Colonic mucosa (tissue), 4 donors: ENCODE data around the gene SLC24A1. TPM values are rescaled to one million over a fixed set of nuclear protein-coding genes. Genes with fewer than 3 reads are reported as not detected.

ENCODE experiments used
- DNase-seq: peaks from one replicate; pipeline ENCODE4 v3.0.0-alpha.2; 2020
- H3K27ac ChIP-seq: fragments of 200-600 bp; one replicate; pipeline ENCODE4 v1.8.0; 2021
- H3K27me3 ChIP-seq: fragments of 200-600 bp; one replicate; pipeline ENCODE4 v1.8.0; 2021
- H3K36me3 ChIP-seq: fragments of 200-600 bp; one replicate; pipeline ENCODE4 v1.8.0; 2021
- H3K4me1 ChIP-seq: fragments of 200-600 bp; one replicate; pipeline ENCODE4 v1.8.0; 2021; ENCODE audit warnings: mild to moderate bottlenecking
- H3K4me3 ChIP-seq: fragments of 200-600 bp; one replicate; pipeline ENCODE4 v1.8.0; 2021
- H3K9ac ChIP-seq, 2 donors: one replicate each; pipeline ENCODE4 v1.7.0; 2013; ENCODE audit warnings: control low read depth in 2 of 2, low read depth in 2 of 2, low read length in 2 of 2
- H3K9me3 ChIP-seq: fragments of 200-600 bp; one replicate; pipeline ENCODE4 v1.8.0; 2021
- intact Hi-C: fragments of 100-400 bp; cut with DNase I; formaldehyde crosslinking; loops from one replicate; pipeline ENCODE4 v1.14.1; 2022
- total RNA-seq, 2 donors: library from RNA; stranded (reverse); fragmentation: NEBNext Ultra II Directional in 1 of 2; extraction: Animal tissue kit (Norgen Biotek cat#: 25700) in 1 of 2; gene quantifications; one replicate each; pipeline ENCODE4 v1.2.1, GENCODE V29; 2021
- TF ChIP-seq, protein P1 (sequence below): fragments of 200-600 bp; IDR thresholded peaks from one replicate; pipeline ENCODE4 v1.8.0; 2022; ENCODE audit warnings: antibody characterized with exemption, mild to moderate bottlenecking
- donor health status: healthy.
- donor health status: DM: no; HTN: no; CAD: no.
- donor health status: DM: no; HTN: no; CAD: no.

The SLC24A1 gene
- total RNA-seq, 2 donors from 2014 or later: 5.5 to 7.1 TPM

GRCh38 chr15:65598468-65598867 lies 23.3 kb upstream of the SLC24A1 start:
- H3K4me3 ChIP-seq: no peak overlapping the region
- peaks cover 28% of the 10 kb centered on the region for H3K36me3 ChIP-seq
- intact Hi-C loops: no loop called here
- TF ChIP-seq, protein P1, sequence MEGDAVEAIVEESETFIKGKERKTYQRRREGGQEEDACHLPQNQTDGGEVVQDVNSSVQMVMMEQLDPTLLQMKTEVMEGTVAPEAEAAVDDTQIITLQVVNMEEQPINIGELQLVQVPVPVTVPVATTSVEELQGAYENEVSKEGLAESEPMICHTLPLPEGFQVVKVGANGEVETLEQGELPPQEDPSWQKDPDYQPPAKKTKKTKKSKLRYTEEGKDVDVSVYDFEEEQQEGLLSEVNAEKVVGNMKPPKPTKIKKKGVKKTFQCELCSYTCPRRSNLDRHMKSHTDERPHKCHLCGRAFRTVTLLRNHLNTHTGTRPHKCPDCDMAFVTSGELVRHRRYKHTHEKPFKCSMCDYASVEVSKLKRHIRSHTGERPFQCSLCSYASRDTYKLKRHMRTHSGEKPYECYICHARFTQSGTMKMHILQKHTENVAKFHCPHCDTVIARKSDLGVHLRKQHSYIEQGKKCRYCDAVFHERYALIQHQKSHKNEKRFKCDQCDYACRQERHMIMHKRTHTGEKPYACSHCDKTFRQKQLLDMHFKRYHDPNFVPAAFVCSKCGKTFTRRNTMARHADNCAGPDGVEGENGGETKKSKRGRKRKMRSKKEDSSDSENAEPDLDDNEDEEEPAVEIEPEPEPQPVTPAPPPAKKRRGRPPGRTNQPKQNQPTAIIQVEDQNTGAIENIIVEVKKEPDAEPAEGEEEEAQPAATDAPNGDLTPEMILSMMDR: no peak
- H3K9ac ChIP-seq: no peak overlapping the region
- H3K4me1 ChIP-seq: no peaks in the 10 kb centered on the region
- H3K9me3 ChIP-seq: no peaks in the 10 kb centered on the region
- H3K27me3 ChIP-seq: no peaks in the 10 kb centered on the region
- no peak overlapping the region for H3K27ac ChIP-seq
- no peak for DNase-seq

- Histone ChIP-seq H3K27ac (no peak overlapping the region), H3K4me1 (no peaks in the 10 kb centered on the region), H3K27me3 (no peaks in the 10 kb centered on the region), H3K36me3 (peaks cover 36% of the 10 kb centered on the region), H3K9ac (no peak overlapping the region), H3K9me3 (no peaks in the 10 kb centered on the region), H3K4me3 (no peak overlapping the region)
- intact Hi-C loops: no loop called here
- TF ChIP-seq, protein P1: no peak
- no peak for DNase-seq
Measured at GRCh38 chr15:65599677-65600076, 22.1 kb upstream of the SLC24A1 start.

GRCh38 chr15:65603134-65603533 lies 18.6 kb upstream of the SLC24A1 start:
- Histone ChIP-seq H3K4me3 (no peak overlapping the region), H3K36me3 (peaks cover 18% of the 10 kb centered on the region)
- intact Hi-C loops: no loop called here

DNA sequence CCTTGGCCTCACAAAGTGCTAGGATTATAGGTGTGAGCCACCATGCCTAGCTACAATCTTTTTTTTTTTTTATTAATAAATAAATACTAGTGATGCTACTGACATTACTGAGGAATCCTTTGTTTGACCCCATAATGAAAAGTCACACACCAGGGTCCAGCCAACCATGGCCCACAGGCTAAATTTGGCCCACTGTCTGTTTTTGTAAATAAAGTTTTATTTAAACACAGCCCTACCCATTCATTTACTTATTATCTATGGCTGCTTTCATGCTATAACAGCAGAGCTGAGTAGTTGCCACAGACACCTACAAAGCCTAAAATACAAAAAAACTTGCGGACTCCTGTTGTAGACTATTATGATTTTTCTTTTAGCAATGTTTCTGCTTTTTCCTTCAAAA lies 18.2 kb upstream of the SLC24A1 start:
- H3K36me3 ChIP-seq: peaks cover 18% of the 10 kb centered on the region
- H3K9ac ChIP-seq: no peak overlapping the region
- TF ChIP-seq, protein P1: no peak
- H3K9me3 ChIP-seq: no peaks in the 10 kb centered on the region
- no peak for DNase-seq
- H3K4me3 ChIP-seq: no peak overlapping the region
- intact Hi-C loops: no loop called here
- H3K27ac ChIP-seq: no peak overlapping the region
- no peaks in the 10 kb centered on the region for H3K4me1 ChIP-seq
- no peaks in the 10 kb centered on the region for H3K27me3 ChIP-seq

More at GRCh38 chr15:65603134-65603533, 18.6 kb upstream of the SLC24A1 start:
- H3K9me3 ChIP-seq: no peaks in the 10 kb centered on the region
- TF ChIP-seq, protein P1: no peak
- H3K27ac ChIP-seq: no peak overlapping the region
- H3K9ac ChIP-seq: no peak overlapping the region
- no peaks in the 10 kb centered on the region for H3K4me1 ChIP-seq
- no peak for DNase-seq
- no peaks in the 10 kb centered on the region for H3K27me3 ChIP-seq

DNA sequence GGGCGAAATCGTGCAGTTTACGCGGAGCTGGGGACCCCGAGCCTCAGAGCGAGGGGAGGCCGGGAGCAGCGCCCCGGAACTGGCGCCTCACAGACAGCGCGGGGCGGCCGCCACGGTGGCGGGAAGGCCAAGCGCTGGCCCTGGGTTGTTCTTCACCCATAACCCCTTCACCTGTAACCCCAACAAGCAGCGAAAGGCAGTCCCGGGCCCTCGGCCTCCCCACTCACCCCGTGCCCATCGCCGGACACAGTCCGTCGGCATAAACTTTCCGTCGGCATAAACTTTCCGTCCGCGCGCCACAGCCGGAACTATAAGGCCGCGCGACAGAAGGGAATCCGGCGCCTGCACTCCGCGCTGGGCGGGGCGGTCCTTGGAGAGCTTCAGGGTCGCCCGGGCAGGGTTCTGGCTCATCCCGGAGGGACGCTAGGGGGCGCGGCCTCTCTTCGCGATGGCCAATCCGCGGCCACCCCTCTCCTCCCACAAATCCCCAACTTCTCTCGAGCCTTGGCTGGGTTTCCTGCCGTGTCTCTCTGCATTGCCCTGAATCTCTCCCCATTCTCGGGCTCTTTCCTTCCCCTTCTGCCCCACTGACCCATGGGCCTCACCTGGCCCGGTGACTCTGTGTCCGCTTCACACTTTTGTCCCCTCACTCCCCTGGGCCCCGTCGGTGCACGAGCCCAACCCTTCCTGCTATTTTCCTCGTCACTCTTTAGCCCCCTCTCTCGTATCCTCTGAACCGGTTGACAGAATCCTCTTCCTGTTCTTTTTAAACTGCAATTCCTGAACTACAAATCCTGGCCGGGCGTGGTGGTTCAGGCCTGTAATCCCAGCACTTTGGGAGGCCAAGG lies 10.6 kb upstream of the SLC24A1 start, which contains the start of gene INTS14:
TSS of gene INTS14 (minus strand) at position 261 of the 848 bp plus-strand sequence. CDS start 3,751 bp downstream, outside the sequence.
- Histone ChIP-seq H3K4me3 (peak within 1 kb of the TSS; percentile 85), H3K36me3 (no peaks in the 10 kb centered on the region), H3K4me1 (peaks cover 11% of the 10 kb centered on the region), H3K9me3 (no peaks in the 10 kb centered on the region), H3K9ac (peak within 1 kb of the TSS; percentile 92 to 96), H3K27ac (peak within 1 kb of the TSS; percentile 94), H3K27me3 (no peaks in the 10 kb centered on the region)
- intact Hi-C loops: no loop called here
- DNase-seq: peak; percentile 97
- TF ChIP-seq, protein P1: peak; percentile 65
